ENCODE measurements around the gene PIWIL4.
A peak's percentile ranks its signal among the peaks of the same experiment; 100 is the strongest.

PIWIL4 gene

GRCh38 chr11:94567181-94567670 is at the start of gene PIWIL4:
Gene PIWIL4 (plus strand): TSS chr11:94567368. CDS start chr11:94567519, 151 bp downstream.
- H3K27me3 ChIP-seq = no peaks in the 10 kb centered on the region
- TF ChIP-seq Cebpa-rat (IDR thresholded peaks at IDR 0.05) = no peak
- H3K36me3 ChIP-seq = no peaks in the 10 kb centered on the region
- H4K20me1 ChIP-seq = no peaks in the 10 kb centered on the region
- H3K4me2 ChIP-seq = no peak within 1 kb of the TSS
- 0 out of 2 replicates have a peak, but pooled peaks cover 3% of the 10 kb centered on the region for H3K4me1 ChIP-seq
- no peak within 1 kb of the TSS for H3K4me3 ChIP-seq
- no peak within 1 kb of the TSS for H3K9ac ChIP-seq
- no peak within 1 kb of the TSS for H3K27ac ChIP-seq
- H3K9me3 ChIP-seq = no peaks in the 10 kb centered on the region

DNA sequence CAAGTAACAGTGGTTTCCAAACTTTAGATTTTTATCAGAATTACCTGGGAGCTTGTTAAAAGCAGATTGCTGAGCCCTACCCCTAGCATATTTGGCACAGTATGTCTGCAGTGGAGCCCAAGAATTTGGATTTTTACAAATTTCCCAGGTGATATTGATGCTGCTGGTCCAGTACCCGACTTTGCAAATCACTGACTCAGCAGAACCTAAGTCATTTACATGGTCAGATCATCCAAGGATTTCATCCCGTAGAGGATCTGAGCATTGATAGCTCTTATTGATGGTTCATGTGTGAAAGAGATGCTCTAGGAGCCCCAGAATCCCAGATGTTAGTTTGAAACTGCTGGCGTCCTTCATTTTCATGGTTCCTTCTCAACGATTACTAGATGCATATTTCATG is 48.9 kb upstream of the PIWIL4 start:
- no peak for TF ChIP-seq Cebpa-rat (IDR thresholded peaks at IDR 0.05)
- H3K27me3 ChIP-seq = no peaks in the 10 kb centered on the region
- no peak overlapping the region for H3K4me2 ChIP-seq
- H3K36me3 ChIP-seq = no peaks in the 10 kb centered on the region
- no peak overlapping the region for H3K9ac ChIP-seq
- H3K4me1 ChIP-seq = peaks cover 5% of the 10 kb centered on the region; the same call in 1 of the 2 replicates
- no peaks in the 10 kb centered on the region for H4K20me1 ChIP-seq
- H3K27ac ChIP-seq = no peak overlapping the region
- H3K4me3 ChIP-seq = no peak overlapping the region
- H3K9me3 ChIP-seq = no peaks in the 10 kb centered on the region

DNA sequence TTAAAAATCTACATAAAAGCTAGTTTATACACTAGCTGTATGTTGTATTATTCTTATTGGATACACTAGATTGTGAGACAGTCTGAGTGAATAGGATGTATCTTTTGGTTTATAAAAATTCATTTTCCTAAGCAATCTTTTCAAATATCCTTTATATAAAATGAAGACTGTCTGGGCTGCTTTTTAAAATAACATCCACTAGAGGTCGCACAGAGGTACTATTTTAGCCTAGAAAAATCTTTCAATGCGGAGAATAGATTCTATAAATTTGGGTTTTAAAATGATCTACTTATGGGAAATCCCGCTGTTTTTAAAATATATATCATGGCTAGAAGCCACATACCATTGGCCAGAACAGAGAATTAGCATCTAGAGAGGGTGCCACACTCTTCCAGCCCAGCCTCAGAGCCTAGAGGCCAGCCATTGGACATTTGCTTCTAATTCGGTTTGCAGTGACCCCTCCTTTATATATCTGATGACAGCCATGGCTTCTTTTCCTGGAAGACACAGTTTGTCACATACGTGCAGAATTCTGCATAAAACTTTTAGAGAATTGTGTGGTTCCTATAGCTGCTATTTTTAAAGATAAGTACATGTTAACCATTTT is 47.6 kb upstream of the PIWIL4 start:
- H4K20me1 ChIP-seq = no peaks in the 10 kb centered on the region
- no peak for TF ChIP-seq Cebpa-rat (IDR thresholded peaks at IDR 0.05)
- H3K9me3 ChIP-seq = no peaks in the 10 kb centered on the region
- H3K4me1 ChIP-seq = no peaks in the 10 kb centered on the region
- no peak overlapping the region for H3K4me3 ChIP-seq
- no peak overlapping the region for H3K9ac ChIP-seq
- H3K27ac ChIP-seq = no peak overlapping the region
- no peak overlapping the region for H3K4me2 ChIP-seq
- H3K27me3 ChIP-seq = no peaks in the 10 kb centered on the region
- H3K36me3 ChIP-seq = no peaks in the 10 kb centered on the region

- Histone ChIP-seq H3K4me2 (no peak overlapping the region), H3K9ac (no peak overlapping the region), H3K9me3 (no peaks in the 10 kb centered on the region), H3K4me1 (no peaks in the 10 kb centered on the region), H3K27ac (no peak overlapping the region), H3K27me3 (no peaks in the 10 kb centered on the region), H4K20me1 (no peaks in the 10 kb centered on the region), H3K36me3 (no peaks in the 10 kb centered on the region), H3K4me3 (no peak overlapping the region)
- no peak for TF ChIP-seq Cebpa-rat (IDR thresholded peaks at IDR 0.05)
Measured at GRCh38 chr11:94521684-94522083, 45.5 kb upstream of the PIWIL4 start.

DNA sequence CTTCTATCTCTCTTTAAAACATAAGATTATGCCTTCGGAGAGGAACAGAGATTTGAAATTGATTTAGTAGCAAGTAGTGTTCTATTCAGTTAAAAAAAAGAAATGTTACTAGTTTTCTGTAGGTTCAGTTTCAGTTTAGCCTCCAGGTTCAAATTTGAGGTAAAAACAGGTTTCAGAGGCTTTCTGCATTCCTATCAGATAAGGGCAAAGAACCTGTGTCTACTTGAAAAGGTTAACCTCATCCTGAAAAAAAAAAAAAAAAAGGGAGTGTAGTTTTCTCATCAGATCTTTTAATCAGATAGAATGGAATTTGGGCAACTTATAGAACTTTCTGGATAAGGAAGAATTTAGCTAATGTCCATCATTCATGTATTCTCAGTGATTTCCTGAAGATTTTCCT is 42.8 kb upstream of the PIWIL4 start:
- no peaks in the 10 kb centered on the region for H3K9me3 ChIP-seq
- no peak for TF ChIP-seq Cebpa-rat (IDR thresholded peaks at IDR 0.05)
- no peak overlapping the region for H3K4me2 ChIP-seq
- H3K27ac ChIP-seq = no peak overlapping the region
- no peaks in the 10 kb centered on the region for H3K27me3 ChIP-seq
- H4K20me1 ChIP-seq = no peaks in the 10 kb centered on the region
- no peaks in the 10 kb centered on the region for H3K4me1 ChIP-seq
- H3K36me3 ChIP-seq = no peaks in the 10 kb centered on the region
- no peak overlapping the region for H3K4me3 ChIP-seq
- no peak overlapping the region for H3K9ac ChIP-seq

- H3K4me3 ChIP-seq = no peak overlapping the region
- H3K9me3 ChIP-seq = no peaks in the 10 kb centered on the region
- no peaks in the 10 kb centered on the region for H4K20me1 ChIP-seq
- TF ChIP-seq Cebpa-rat (IDR thresholded peaks at IDR 0.05) = no peak
- no peaks in the 10 kb centered on the region for H3K4me1 ChIP-seq
- no peak overlapping the region for H3K27ac ChIP-seq
- no peaks in the 10 kb centered on the region for H3K27me3 ChIP-seq
- no peak overlapping the region for H3K4me2 ChIP-seq
- H3K9ac ChIP-seq = no peak overlapping the region
- H3K36me3 ChIP-seq = no peaks in the 10 kb centered on the region
Measured at GRCh38 chr11:94525546-94526324, 41.4 kb upstream of the PIWIL4 start.

- H3K4me1 ChIP-seq = no peaks in the 10 kb centered on the region
- no peaks in the 10 kb centered on the region for H3K27me3 ChIP-seq
- H3K36me3 ChIP-seq = no peaks in the 10 kb centered on the region
- H3K4me3 ChIP-seq = no peak overlapping the region
- no peak overlapping the region for H3K4me2 ChIP-seq
- H4K20me1 ChIP-seq = no peaks in the 10 kb centered on the region
- no peak overlapping the region for H3K27ac ChIP-seq
- peak; percentile 57; the same call in 1 of the 2 replicates for TF ChIP-seq Cebpa-rat (IDR thresholded peaks at IDR 0.05)
- no peak overlapping the region for H3K9ac ChIP-seq
- H3K9me3 ChIP-seq = no peaks in the 10 kb centered on the region
Measured at GRCh38 chr11:94526645-94527438, 40.3 kb upstream of the PIWIL4 start.

DNA sequence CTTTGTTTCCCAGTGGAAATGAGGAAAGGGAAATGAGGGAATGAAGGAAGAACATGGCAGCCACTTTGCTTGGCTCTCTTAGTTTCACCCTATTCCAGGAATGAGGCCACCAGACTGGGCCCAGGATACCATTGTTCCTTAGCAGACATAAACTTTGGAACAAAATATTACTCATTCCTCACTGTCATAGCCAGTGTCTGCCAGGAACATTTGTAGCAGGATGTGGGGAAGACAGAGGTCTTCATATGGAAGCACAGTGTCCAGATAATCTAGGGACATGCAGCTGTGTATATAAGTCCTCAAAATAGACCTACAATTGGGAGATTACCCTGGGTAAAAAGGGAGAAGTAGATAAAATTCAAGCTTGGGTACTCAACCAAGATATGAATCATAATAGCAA is 38.6 kb upstream of the PIWIL4 start:
- no peaks in the 10 kb centered on the region for H4K20me1 ChIP-seq
- no peaks in the 10 kb centered on the region for H3K9me3 ChIP-seq
- no peaks in the 10 kb centered on the region for H3K27me3 ChIP-seq
- H3K4me3 ChIP-seq = no peak overlapping the region
- H3K4me2 ChIP-seq = no peak overlapping the region
- no peak for TF ChIP-seq Cebpa-rat (IDR thresholded peaks at IDR 0.05)
- H3K4me1 ChIP-seq = no peaks in the 10 kb centered on the region
- no peak overlapping the region for H3K27ac ChIP-seq
- no peak overlapping the region for H3K9ac ChIP-seq
- no peaks in the 10 kb centered on the region for H3K36me3 ChIP-seq

GRCh38 chr11:94532211-94532610 is 35.0 kb upstream of the PIWIL4 start:
- H3K9me3 ChIP-seq = no peaks in the 10 kb centered on the region
- no peaks in the 10 kb centered on the region for H4K20me1 ChIP-seq
- peaks cover 6% of the 10 kb centered on the region for H3K4me1 ChIP-seq
- no peak overlapping the region for H3K27ac ChIP-seq
- no peaks in the 10 kb centered on the region for H3K36me3 ChIP-seq
- H3K27me3 ChIP-seq = no peaks in the 10 kb centered on the region
- H3K4me3 ChIP-seq = no peak overlapping the region
- no peak overlapping the region for H3K9ac ChIP-seq
- H3K4me2 ChIP-seq = no peak overlapping the region
- TF ChIP-seq Cebpa-rat (IDR thresholded peaks at IDR 0.05) = no peak

DNA sequence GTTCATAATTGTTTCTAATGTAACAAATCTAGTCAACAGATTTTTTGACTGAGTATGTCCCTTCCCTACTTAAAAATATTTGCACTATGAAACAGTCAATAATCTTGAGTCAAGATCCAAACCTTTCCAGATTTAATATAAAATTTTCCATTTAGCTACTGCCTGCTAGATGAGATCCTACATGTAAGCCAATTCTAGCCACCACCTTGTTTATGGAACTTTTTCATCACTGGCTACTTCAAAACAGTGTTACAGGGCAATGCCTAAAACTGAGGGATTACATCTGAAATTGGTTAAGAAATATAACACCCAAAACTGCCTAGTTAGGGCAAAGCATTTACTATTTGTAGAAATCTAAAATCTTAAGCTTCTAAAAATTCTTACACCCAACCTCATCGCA is 34.0 kb upstream of the PIWIL4 start:
- H3K4me2 ChIP-seq = no peak overlapping the region

More for the DNA sequence above, 34.0 kb upstream of the PIWIL4 start:
- no peak for TF ChIP-seq Cebpa-rat (IDR thresholded peaks at IDR 0.05)
- no peak overlapping the region for H3K4me3 ChIP-seq
- no peaks in the 10 kb centered on the region for H3K27me3 ChIP-seq
- no peaks in the 10 kb centered on the region for H3K9me3 ChIP-seq
- H3K9ac ChIP-seq = no peak overlapping the region
- H4K20me1 ChIP-seq = no peaks in the 10 kb centered on the region
- H3K4me1 ChIP-seq = peaks cover 6% of the 10 kb centered on the region
- H3K36me3 ChIP-seq = no peaks in the 10 kb centered on the region
- no peak overlapping the region for H3K27ac ChIP-seq
